GM13977 (cell line): ENCODE data around the gene TMEM154.

Source experiments
- DNase-seq: peaks from one replicate; pipeline ENCODE4 v3.0.0; 2012; ENCODE audit warnings: low spot score
- in situ Hi-C: fragments of 300-500 bp; cut with MboI; formaldehyde crosslinking; loops from one replicate; pipeline ENCODE4 v1.12.0; 2022; ENCODE audit warnings: low sequenced_read_pairs, low pct_unique_long_range_greater_than_20kb, mixed read lengths, inconsistent platforms; ENCODE audit not compliant: unreplicated experiment
- TF ChIP-seq, protein P1 (sequence below): IDR thresholded peaks from 2 replicates; pipeline ENCODE4 v1.5.1; 2012; ENCODE audit warnings: mild to moderate bottlenecking, control low read depth; ENCODE audit not compliant: insufficient read depth; ENCODE audit errors: extremely low read depth, missing control alignments

The TMEM154 gene

DNA sequence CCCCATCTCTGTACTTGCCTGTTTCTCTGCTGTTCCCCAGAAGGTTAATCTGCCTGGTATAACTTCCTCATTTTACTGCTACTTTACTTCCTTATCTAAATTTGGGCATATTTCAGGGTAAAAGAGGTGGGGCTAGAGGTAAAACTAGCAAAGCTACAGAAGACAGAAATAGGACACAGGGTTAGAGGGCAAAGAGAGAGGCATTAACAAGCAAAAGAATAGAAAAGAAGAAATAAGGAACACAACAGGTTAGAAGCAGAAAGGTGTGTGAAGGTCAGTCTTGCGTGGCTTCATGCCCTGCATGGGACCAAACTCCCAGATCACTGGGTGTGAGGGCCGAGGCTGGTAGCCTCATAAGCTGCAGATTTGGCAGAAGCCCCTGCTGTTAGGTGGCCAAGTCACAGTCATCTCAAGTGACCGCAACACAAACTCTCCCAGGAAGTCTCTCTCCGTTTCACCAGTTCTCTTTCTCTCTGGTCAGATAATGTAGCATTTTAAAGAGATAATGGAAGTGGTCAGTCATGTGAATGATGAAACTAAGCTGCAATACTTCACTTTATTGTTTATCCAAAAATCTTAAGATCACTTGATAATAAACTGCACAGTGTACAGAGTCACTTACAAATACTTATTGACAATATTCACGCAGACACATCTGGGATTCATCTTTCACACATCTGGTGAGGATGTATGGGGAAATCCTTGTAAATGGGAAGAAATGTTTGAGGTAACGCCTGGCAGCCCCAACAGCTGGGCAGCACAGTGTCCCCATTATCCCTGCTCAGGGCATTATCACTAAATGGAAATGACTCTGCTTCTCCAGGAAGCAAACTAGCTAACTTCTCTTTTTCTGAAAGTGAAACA lies 16.4 kb downstream of the TMEM154 start:
- DNase-seq = peak; percentile 45
- in situ Hi-C loops = no loop called here
- TF ChIP-seq, protein P1, sequence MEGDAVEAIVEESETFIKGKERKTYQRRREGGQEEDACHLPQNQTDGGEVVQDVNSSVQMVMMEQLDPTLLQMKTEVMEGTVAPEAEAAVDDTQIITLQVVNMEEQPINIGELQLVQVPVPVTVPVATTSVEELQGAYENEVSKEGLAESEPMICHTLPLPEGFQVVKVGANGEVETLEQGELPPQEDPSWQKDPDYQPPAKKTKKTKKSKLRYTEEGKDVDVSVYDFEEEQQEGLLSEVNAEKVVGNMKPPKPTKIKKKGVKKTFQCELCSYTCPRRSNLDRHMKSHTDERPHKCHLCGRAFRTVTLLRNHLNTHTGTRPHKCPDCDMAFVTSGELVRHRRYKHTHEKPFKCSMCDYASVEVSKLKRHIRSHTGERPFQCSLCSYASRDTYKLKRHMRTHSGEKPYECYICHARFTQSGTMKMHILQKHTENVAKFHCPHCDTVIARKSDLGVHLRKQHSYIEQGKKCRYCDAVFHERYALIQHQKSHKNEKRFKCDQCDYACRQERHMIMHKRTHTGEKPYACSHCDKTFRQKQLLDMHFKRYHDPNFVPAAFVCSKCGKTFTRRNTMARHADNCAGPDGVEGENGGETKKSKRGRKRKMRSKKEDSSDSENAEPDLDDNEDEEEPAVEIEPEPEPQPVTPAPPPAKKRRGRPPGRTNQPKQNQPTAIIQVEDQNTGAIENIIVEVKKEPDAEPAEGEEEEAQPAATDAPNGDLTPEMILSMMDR = no peak

DNA sequence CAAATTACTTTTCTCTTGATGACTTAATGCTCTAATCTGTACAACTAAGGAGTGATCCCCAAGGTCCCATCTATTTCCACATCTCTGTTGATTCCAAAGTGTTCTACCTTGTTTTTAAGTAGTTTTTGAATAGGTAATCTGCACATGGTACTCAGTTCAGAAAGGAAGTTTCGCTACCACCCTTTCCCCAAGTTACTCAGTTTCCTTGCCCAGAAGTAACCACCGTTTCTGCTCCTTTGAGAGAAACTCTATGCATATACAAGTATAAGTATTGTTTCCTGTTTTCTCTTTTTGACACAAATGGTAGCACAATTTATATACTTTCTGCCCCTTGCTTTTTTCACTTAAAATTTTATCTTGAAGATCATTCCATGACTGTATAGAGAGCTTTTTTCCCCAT lies 18.1 kb downstream of the TMEM154 start:
- DNase-seq = no peak
- TF ChIP-seq, protein P1 = no peak
- in situ Hi-C loops = no loop called here

GRCh38 chr4:152660526-152660925 lies 19.3 kb downstream of the TMEM154 start:
- TF ChIP-seq, protein P1 = no peak
- in situ Hi-C loops = no loop called here
- no peak for DNase-seq

GRCh38 chr4:152659806-152660205 lies 20.0 kb downstream of the TMEM154 start:
- TF ChIP-seq, protein P1 = no peak
- no peak for DNase-seq
- in situ Hi-C loops = no loop called here

GRCh38 chr4:152657657-152658056 lies 22.1 kb downstream of the TMEM154 start:
- DNase-seq = no peak
- TF ChIP-seq, protein P1 = no peak
- in situ Hi-C loops = no loop called here

DNA sequence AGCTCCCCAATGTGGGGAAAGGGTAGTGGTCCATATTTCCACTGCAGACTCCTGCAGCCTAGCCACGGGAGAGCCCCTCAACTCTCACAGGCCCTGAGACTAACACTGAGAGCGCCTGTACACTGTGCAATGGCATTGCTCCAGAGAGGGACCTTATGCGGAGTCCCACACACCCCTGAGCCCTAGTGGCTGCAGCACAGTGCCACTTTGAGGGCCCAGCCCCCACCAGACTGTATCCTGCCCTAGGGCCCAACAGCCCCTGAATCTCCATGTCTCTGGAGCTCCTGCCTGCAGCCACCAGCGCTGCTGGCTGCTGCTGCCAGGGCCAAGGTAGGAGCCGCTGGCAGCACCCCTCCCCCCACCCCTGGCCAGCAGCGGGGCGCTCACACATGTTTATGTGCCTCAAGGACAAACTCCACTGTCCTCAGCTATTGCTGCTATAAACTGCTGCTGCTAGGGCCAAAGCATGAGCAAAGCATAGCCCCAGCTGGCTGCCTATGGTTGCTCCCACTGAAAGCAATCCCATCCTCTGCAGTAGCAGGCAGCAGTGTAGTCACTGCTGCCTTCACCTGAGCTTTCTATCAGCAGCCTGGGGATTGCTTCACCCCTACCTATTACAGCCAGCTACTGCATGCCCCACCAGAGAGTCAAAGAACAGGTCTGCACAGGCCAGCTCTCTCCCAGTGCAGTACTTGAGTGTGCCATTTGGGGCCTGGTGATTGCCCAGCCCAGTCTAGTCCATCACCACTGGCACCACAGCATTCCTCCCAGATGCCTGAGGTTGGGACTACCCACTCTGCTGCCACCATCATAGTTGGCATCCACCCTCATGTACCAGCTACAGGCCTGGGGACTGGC lies 24.3 kb downstream of the TMEM154 start:
- TF ChIP-seq, protein P1 = no peak
- in situ Hi-C loops = no loop called here
- no peak for DNase-seq
